ENCODE measurements around the gene TNFRSF9.

DNA sequence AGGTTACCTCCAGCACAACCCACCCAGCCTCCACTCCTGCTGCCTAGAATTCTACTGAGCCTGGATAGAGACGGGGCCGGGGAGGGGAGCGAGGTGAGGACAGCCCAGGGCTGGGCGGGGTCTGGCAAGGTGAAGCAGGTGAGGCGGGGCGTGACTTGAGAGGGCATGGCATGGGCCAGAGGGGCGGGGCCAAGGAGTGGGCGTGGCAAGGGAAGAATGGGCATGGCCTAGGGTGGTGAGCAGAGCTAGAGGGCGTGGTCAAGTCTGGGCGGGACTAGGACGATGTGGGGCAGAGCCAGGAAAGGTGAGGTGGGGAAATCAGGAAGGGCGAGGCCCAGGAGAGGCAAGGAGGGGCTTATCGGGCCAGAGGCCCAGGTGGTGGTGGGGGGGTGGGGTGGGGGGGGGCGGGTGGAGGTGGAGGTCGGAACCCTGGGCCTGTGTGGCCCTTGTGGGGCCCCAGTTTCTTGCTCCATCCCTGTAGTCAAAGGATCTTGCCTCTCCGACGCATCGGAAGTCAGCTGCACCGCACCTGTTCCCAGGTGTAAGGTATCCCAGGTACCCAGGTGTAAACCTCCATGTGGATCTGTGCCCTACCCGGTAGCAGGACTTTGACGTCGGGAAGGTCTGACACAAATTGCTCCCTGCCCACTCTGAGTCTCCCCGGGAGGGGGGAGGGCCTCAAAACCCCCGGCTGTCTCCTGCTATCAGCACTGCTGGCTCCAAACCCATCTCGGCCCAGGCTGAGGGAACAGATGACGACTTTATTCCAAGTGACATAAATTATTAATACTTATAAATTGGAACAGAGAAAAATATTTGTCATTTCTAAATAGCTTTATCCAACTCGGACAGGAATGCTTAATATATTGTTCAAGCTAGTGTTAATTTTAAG is 54.9 kb downstream of the TNFRSF9 start:
- no peak for TF ChIP-seq POLR2AphosphoS5 (IDR thresholded peaks at IDR 0.05; ENCODE audit: low read depth, low read length)
- TF ChIP-seq, protein P1, sequence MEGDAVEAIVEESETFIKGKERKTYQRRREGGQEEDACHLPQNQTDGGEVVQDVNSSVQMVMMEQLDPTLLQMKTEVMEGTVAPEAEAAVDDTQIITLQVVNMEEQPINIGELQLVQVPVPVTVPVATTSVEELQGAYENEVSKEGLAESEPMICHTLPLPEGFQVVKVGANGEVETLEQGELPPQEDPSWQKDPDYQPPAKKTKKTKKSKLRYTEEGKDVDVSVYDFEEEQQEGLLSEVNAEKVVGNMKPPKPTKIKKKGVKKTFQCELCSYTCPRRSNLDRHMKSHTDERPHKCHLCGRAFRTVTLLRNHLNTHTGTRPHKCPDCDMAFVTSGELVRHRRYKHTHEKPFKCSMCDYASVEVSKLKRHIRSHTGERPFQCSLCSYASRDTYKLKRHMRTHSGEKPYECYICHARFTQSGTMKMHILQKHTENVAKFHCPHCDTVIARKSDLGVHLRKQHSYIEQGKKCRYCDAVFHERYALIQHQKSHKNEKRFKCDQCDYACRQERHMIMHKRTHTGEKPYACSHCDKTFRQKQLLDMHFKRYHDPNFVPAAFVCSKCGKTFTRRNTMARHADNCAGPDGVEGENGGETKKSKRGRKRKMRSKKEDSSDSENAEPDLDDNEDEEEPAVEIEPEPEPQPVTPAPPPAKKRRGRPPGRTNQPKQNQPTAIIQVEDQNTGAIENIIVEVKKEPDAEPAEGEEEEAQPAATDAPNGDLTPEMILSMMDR (IDR thresholded peaks at IDR 0.05): no peak
- TF ChIP-seq TCF7L2 (IDR thresholded peaks at IDR 0.05; ENCODE audit: low read depth, low read length): no peak

Measured in Panc1 (cell line).